HG03097 (cell line): Measurements from ENCODE around the gene DSCAML1.

Experiments
- ATAC-seq: cut with Tn5 transposase; IDR thresholded peaks from one replicate; pipeline ENCODE4 v1.9.1; 2021; ENCODE audit not compliant: unreplicated experiment, low FRiP score

DSCAML1 gene

GRCh38 chr11:117621226-117621625 lies 175.8 kb downstream of the DSCAML1 start:
- no peak for ATAC-seq

GRCh38 chr11:117620659-117621058 lies 176.4 kb downstream of the DSCAML1 start:
- no peak for ATAC-seq

- no peak for ATAC-seq
Measured at GRCh38 chr11:117620086-117620485, 176.9 kb downstream of the DSCAML1 start.

- no peak for ATAC-seq
Measured at GRCh38 chr11:117619661-117620060, 177.4 kb downstream of the DSCAML1 start.

- no peak for ATAC-seq
Measured at GRCh38 chr11:117618982-117619355, 178.0 kb downstream of the DSCAML1 start.

- ATAC-seq: no peak
Measured at GRCh38 chr11:117618302-117618981, 178.6 kb downstream of the DSCAML1 start.

GRCh38 chr11:117616979-117617378 lies 180.0 kb downstream of the DSCAML1 start:
- ATAC-seq: no peak

- no peak for ATAC-seq
Measured at GRCh38 chr11:117614728-117615127, 182.3 kb downstream of the DSCAML1 start.

- no peak for ATAC-seq
Measured at GRCh38 chr11:117613521-117613920, 183.5 kb downstream of the DSCAML1 start.

GRCh38 chr11:117612177-117612576 lies 184.8 kb downstream of the DSCAML1 start:
- no peak for ATAC-seq

GRCh38 chr11:117610901-117611300 lies 186.1 kb downstream of the DSCAML1 start:
- ATAC-seq: no peak

GRCh38 chr11:117610045-117610444 lies 187.0 kb downstream of the DSCAML1 start:
- ATAC-seq: no peak

- no peak for ATAC-seq
Measured at GRCh38 chr11:117607449-117607848, 189.6 kb downstream of the DSCAML1 start.

GRCh38 chr11:117606790-117607189 lies 190.2 kb downstream of the DSCAML1 start:
- no peak for ATAC-seq

GRCh38 chr11:117606211-117606610 lies 190.8 kb downstream of the DSCAML1 start:
- ATAC-seq: no peak

- no peak for ATAC-seq
Measured at GRCh38 chr11:117605331-117605730, 191.7 kb downstream of the DSCAML1 start.

GRCh38 chr11:117604336-117604995 lies 192.6 kb downstream of the DSCAML1 start:
- no peak for ATAC-seq

GRCh38 chr11:117603932-117604331 lies 193.1 kb downstream of the DSCAML1 start:
- ATAC-seq: no peak

GRCh38 chr11:117601006-117601708 lies 195.9 kb downstream of the DSCAML1 start:
- ATAC-seq: no peak

- no peak for ATAC-seq
Measured at GRCh38 chr11:117600234-117600783, 196.7 kb downstream of the DSCAML1 start.

GRCh38 chr11:117597071-117597470 lies 199.9 kb downstream of the DSCAML1 start:
- ATAC-seq: no peak
